ENCODE results near the gene MAP4K4. TPM values are rescaled to one million over a fixed set of nuclear protein-coding genes. Genes with fewer than 3 reads are reported as not detected.

Gene MAP4K4
- polyA plus RNA-seq, 3 donors = 5.3 to 66.9 (median 8.7) TPM

GRCh38 chr2:101833890-101834523 lies 136.5 kb downstream of the MAP4K4 start:
- H3K4me2 ChIP-seq (replicated peaks; ENCODE audit: extremely low read depth, low read length, poor library complexity, severe bottlenecking) = no peak overlapping the region
- WGBS (ENCODE audit: insufficient coverage) = 100% methylated on average over 1 of the region's 4 CpGs
- H3K27me3 Mint-ChIP-seq (ENCODE audit: low read depth in 3 of 3) = no peaks in the 10 kb centered on the region
- H3K27ac ChIP-seq (ENCODE audit: low read depth in 1 of 2, low read length in 2 of 2) = no peak overlapping the region
- no peak for DNase-seq
- no peak overlapping the region for H3K4me3 ChIP-seq (replicated peaks in 1 of 3; ENCODE audit: low read depth in 2 of 3, low read length in 3 of 3)
- H3K27me3 ChIP-seq (ENCODE audit: control insufficient read depth in 2 of 2, insufficient read depth in 2 of 2, low read length in 2 of 2) = no peaks in the 10 kb centered on the region
- peak overlapping the region in 2 of 7 donors; percentile 5 to 17 for H3K27ac Mint-ChIP-seq
- no peak for TF ChIP-seq CTCF (IDR thresholded peaks at IDR 0.05)
- H4K20me1 ChIP-seq (ENCODE audit: insufficient read depth, low read length) = peaks cover 76% of the 10 kb centered on the region
- H3K9ac ChIP-seq (ENCODE audit: insufficient read depth, low read length, poor library complexity, severe bottlenecking) = no peak overlapping the region
- peaks cover 65 to 99% of the 10 kb centered on the region in 2 donors for H3K36me3 ChIP-seq (replicated peaks in 1 of 2; ENCODE audit: control insufficient read depth in 1 of 2, insufficient read depth in 2 of 2, low read length in 2 of 2)
- H3K4me1 Mint-ChIP-seq = peaks cover 4% of the 10 kb centered on the region
- no peaks in the 10 kb centered on the region for H3K9me3 ChIP-seq (replicated peaks in 1 of 2; ENCODE audit: control insufficient read depth in 1 of 2, insufficient read depth in 1 of 2, low read length in 2 of 2)
- no peaks in the 10 kb centered on the region for H3K4me1 ChIP-seq (ENCODE audit: control insufficient read depth in 1 of 2, insufficient read depth in 2 of 2, low read length in 2 of 2)
- H3K36me3 Mint-ChIP-seq = peaks cover 79 to 92% of the 10 kb centered on the region in 2 donors
- H2AFZ ChIP-seq (ENCODE audit: insufficient read depth, low read depth, low read length, poor library complexity, severe bottlenecking) = no peak overlapping the region
- H3K9me3 Mint-ChIP-seq = no peaks in the 10 kb centered on the region
- no peak overlapping the region for H3K4me3 Mint-ChIP-seq
- H3K79me2 ChIP-seq (ENCODE audit: insufficient read depth, low read length) = no peaks in the 10 kb centered on the region
- intact Hi-C loops (cut with micrococcal nuclease) = loop anchor here (2.0 to 10.0 kb wide), 3 partner anchors 415 to 819 kb away; no protein-coding TSS in a partner anchor

- TF ChIP-seq CTCF (IDR thresholded peaks at IDR 0.05) = no peak
These were observed 139.8 kb downstream of the MAP4K4 start for GRCh38 chr2:101837354-101837753.

More at GRCh38 chr2:101837354-101837753, 139.8 kb downstream of the MAP4K4 start:
- no peaks in the 10 kb centered on the region for H3K9me3 Mint-ChIP-seq
- H3K4me3 Mint-ChIP-seq = no peak overlapping the region
- H3K36me3 ChIP-seq (replicated peaks in 1 of 2; ENCODE audit: control insufficient read depth in 1 of 2, insufficient read depth in 2 of 2, low read length in 2 of 2) = peaks cover 64 to 100% of the 10 kb centered on the region in 2 donors
- H3K9ac ChIP-seq (ENCODE audit: insufficient read depth, low read length, poor library complexity, severe bottlenecking) = no peak overlapping the region
- H3K4me1 ChIP-seq (ENCODE audit: control insufficient read depth in 1 of 2, insufficient read depth in 2 of 2, low read length in 2 of 2) = peaks cover 4% of the 10 kb centered on the region in 2 donors
- H3K4me3 ChIP-seq (replicated peaks in 1 of 3; ENCODE audit: low read depth in 2 of 3, low read length in 3 of 3) = no peak overlapping the region
- H3K36me3 Mint-ChIP-seq = peaks cover 78 to 95% of the 10 kb centered on the region in 2 donors
- H3K4me1 Mint-ChIP-seq = peaks cover 9% of the 10 kb centered on the region
- no CpG with 5 or more reads among the region's 3 CpGs for WGBS (ENCODE audit: insufficient coverage)
- no peaks in the 10 kb centered on the region for H3K27me3 ChIP-seq (ENCODE audit: control insufficient read depth in 2 of 2, insufficient read depth in 2 of 2, low read length in 2 of 2)
- no peaks in the 10 kb centered on the region for H3K9me3 ChIP-seq (replicated peaks in 1 of 2; ENCODE audit: control insufficient read depth in 1 of 2, insufficient read depth in 1 of 2, low read length in 2 of 2)
- no peak overlapping the region for H2AFZ ChIP-seq (ENCODE audit: insufficient read depth, low read depth, low read length, poor library complexity, severe bottlenecking)
- no peaks in the 10 kb centered on the region for H3K79me2 ChIP-seq (ENCODE audit: insufficient read depth, low read length)
- no peak overlapping the region for H3K4me2 ChIP-seq (replicated peaks; ENCODE audit: extremely low read depth, low read length, poor library complexity, severe bottlenecking)
- no peak overlapping the region for H3K27ac ChIP-seq (ENCODE audit: low read depth in 1 of 2, low read length in 2 of 2)
- no peaks in the 10 kb centered on the region for H3K27me3 Mint-ChIP-seq (ENCODE audit: low read depth in 3 of 3)
- no peak for DNase-seq
- peaks cover 75% of the 10 kb centered on the region for H4K20me1 ChIP-seq (ENCODE audit: insufficient read depth, low read length)
- H3K27ac Mint-ChIP-seq = no peak overlapping the region
- intact Hi-C loops (cut with micrococcal nuclease) = loop anchor here in 1 of 2 donors (10.0 kb wide), 1 partner anchor 823 kb away; no protein-coding TSS in a partner anchor
